ENCODE measurements around the gene TRAPPC10. TPM values are rescaled to one million over a fixed set of nuclear protein-coding genes. Genes with fewer than 3 reads are reported as not detected.

The TRAPPC10 gene
- total and polyA plus RNA-seq, 9 of the 15 experiments (the other 6 are each of a cell fraction or from before 2014, with no cell fraction given), result 1.1 to 33.8 (median 24.3) TPM

DNA sequence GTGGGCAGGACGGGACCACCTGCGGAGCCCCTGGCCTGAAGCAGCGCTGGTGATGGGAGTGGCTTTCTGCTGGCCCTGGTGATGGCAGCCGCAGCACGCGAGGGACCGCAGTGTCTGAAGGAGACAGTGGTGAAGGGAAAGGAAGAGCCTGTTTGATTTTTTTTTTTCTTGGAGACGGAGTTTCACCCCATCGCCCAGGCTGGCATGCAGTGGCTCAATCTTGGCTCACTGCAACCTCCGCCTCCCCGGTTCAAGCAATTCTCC is 40.2 kb upstream of the TRAPPC10 start:
- Histone ChIP-seq H3K36me3 (ENCODE audit: control insufficient read depth, insufficient read depth, low read length) (peaks cover 51% of the 10 kb centered on the region; the same call in 2 of the 3 replicates), H3K9me1 (ENCODE audit: control insufficient read depth, insufficient read depth, low read length) (no peaks in the 10 kb centered on the region), H3K27ac (ENCODE audit: extremely low read depth, low read depth, low read length) (no peak overlapping the region), H3K4me2 (ENCODE audit: insufficient read depth, low read length) (no peak overlapping the region), H3K4me3 (no peak overlapping the region), H3K4me1 (replicated peaks in 1 of 2; ENCODE audit: control insufficient read depth in 2 of 2, insufficient read depth in 2 of 2, low read length in 2 of 2) (peaks cover 14 to 43% of the 10 kb centered on the region in 2 experiments; a peak in 4 of 5 replicates), H4K20me1 (replicated peaks; ENCODE audit: control insufficient read depth, insufficient read depth, low read length) (no peaks in the 10 kb centered on the region), H3K27me3 (ENCODE audit: control insufficient read depth in 2 of 2, insufficient read depth in 2 of 2, low read length in 2 of 2) (no peaks in the 10 kb centered on the region), H2AFZ (ENCODE audit: low read depth, low read length) (no peak overlapping the region), H3K9me3 (replicated peaks; ENCODE audit: control insufficient read depth, insufficient read depth, low read depth, low read length) (no peaks in the 10 kb centered on the region), H3K79me2 (ENCODE audit: control insufficient read depth, insufficient read depth, low read length) (no peaks in the 10 kb centered on the region), H3K9ac (ENCODE audit: insufficient read depth in 1 of 2, low read depth in 2 of 2, low read length in 2 of 2) (no peak overlapping the region)
- no TSS peak for BruUV-seq (replicated peaks)
- TF ChIP-seq NFYB (IDR thresholded peaks at IDR 0.05; ENCODE audit: extremely low read depth, insufficient read length) (no peak), HMG20B (CRISPR knock-in tag; IDR thresholded peaks at IDR 0.05) (no peak), ZNF3 (CRISPR knock-in tag; IDR thresholded peaks at IDR 0.05) (no peak), ZNF146 (CRISPR knock-in tag; IDR thresholded peaks at IDR 0.05; ENCODE audit: unreplicated experiment) (no peak), MAFK (IDR thresholded peaks at IDR 0.05; ENCODE audit: low read length) (no peak), ZNF507 (tag; conservative IDR thresholded peaks at IDR 0.05) (no peak), MTA2 (IDR thresholded peaks at IDR 0.05; ENCODE audit: low read depth) (no peak), TEAD1 (CRISPR knock-in tag; IDR thresholded peaks at IDR 0.05) (no peak), PHB (CRISPR knock-in tag; IDR thresholded peaks at IDR 0.05) (no peak), DNMT1 (IDR thresholded peaks at IDR 0.05) (no peak), IRF2 (CRISPR knock-in tag; IDR thresholded peaks at IDR 0.05) (no peak), TRIM24 (IDR thresholded peaks at IDR 0.05) (no peak), ZNF311 (CRISPR knock-in tag; IDR thresholded peaks at IDR 0.05) (no peak), ZNF124 (CRISPR knock-in tag; IDR thresholded peaks at IDR 0.05) (no peak), FIP1L1 (IDR thresholded peaks at IDR 0.05; ENCODE audit: low read depth, low read length, poor library complexity, severe bottlenecking) (no peak)
- TF ChIP-seq, protein P1, sequence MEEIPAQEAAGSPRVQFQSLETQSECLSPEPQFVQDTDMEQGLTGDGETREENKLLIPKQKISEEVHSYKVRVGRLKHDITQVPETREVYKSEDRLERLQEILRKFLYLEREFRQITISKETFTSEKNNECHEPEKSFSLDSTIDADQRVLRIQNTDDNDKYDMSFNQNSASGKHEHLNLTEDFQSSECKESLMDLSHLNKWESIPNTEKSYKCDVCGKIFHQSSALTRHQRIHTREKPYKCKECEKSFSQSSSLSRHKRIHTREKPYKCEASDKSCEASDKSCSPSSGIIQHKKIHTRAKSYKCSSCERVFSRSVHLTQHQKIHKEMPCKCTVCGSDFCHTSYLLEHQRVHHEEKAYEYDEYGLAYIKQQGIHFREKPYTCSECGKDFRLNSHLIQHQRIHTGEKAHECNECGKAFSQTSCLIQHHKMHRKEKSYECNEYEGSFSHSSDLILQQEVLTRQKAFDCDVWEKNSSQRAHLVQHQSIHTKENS (CRISPR knock-in tag; IDR thresholded peaks at IDR 0.05), result no peak
- TF ChIP-seq, protein P2, sequence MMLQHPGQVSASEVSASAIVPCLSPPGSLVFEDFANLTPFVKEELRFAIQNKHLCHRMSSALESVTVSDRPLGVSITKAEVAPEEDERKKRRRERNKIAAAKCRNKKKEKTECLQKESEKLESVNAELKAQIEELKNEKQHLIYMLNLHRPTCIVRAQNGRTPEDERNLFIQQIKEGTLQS (IDR thresholded peaks at IDR 0.05), result no peak
- TF ChIP-seq, protein P2 (CRISPR knock-in tag; conservative IDR thresholded peaks at IDR 0.05), result no peak
- TF ChIP-seq, protein P3, sequence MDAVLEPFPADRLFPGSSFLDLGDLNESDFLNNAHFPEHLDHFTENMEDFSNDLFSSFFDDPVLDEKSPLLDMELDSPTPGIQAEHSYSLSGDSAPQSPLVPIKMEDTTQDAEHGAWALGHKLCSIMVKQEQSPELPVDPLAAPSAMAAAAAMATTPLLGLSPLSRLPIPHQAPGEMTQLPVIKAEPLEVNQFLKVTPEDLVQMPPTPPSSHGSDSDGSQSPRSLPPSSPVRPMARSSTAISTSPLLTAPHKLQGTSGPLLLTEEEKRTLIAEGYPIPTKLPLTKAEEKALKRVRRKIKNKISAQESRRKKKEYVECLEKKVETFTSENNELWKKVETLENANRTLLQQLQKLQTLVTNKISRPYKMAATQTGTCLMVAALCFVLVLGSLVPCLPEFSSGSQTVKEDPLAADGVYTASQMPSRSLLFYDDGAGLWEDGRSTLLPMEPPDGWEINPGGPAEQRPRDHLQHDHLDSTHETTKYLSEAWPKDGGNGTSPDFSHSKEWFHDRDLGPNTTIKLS (IDR thresholded peaks at IDR 0.05; ENCODE audit: borderline replicate concordance, low read depth), result no peak
- ChIA-PET POLR2A (no interaction called here), CTCF (ENCODE audit: low intra/inter-chr PET ratio) (interaction anchor here (0.7 kb wide), 1 partner anchor 163 kb away, joined by 3 read pairs; no protein-coding TSS in a partner anchor)
- in situ Hi-C loops (cut with MboI), result no loop called here
- ATAC-seq, result no peak
- FAIRE-seq, result no peak
- 96% methylated on average over 11 of the region's 11 CpGs for WGBS (ENCODE audit: insufficient coverage, low coverage, missing lambda C conversion rate)
- intact Hi-C loops (cut with micrococcal nuclease), result no loop called here
- no peak for DNase-seq (ENCODE audit: extremely low read depth in 1 of 4, low spot score in 3 of 4)

Data from K562 (cell line).